ENCODE data around the gene JUNB. TPM values are rescaled to one million over a fixed set of nuclear protein-coding genes. Genes with fewer than 3 reads are reported as not detected.
A peak's percentile ranks its signal among the peaks of the same experiment; 100 is the strongest.

The JUNB gene
- total and polyA plus RNA-seq, 2 of the 13 experiments (the other 11 are each of a cell fraction or from before 2014, with no cell fraction given): 7.7 to 8.2 TPM

- TF ChIP-seq ZNF414 (CRISPR knock-in tag; IDR thresholded peaks at IDR 0.05): 0 out of 2 replicates have a peak, but pooled peaks have one; percentile 44
- TF ChIP-seq PTBP1 (IDR thresholded peaks at IDR 0.05; ENCODE audit: low read depth, low read length, poor library complexity, severe bottlenecking): peak; percentile 59
- 0 out of 2 replicates have a peak, but pooled peaks have one; percentile 45 for TF ChIP-seq GATAD2A (CRISPR knock-in tag; IDR thresholded peaks at IDR 0.05)
- peak; percentile 18 for TF ChIP-seq SKI (IDR thresholded peaks at IDR 0.05; ENCODE audit: partially characterized antibody)
- TF ChIP-seq SMAD1 (CRISPR knock-in tag; IDR thresholded peaks at IDR 0.05; ENCODE audit: borderline replicate concordance, low read depth): no peak
- no peak for TF ChIP-seq SOX13 (IDR thresholded peaks at IDR 0.05)
- TF ChIP-seq SOX13 (CRISPR knock-in tag; conservative IDR thresholded peaks at IDR 0.05 in 1 of 2, IDR thresholded peaks at IDR 0.05 in 1 of 2): peak in 1 of 2 experiments; percentile 14; a peak in 1 of 4 replicates
- TF ChIP-seq CBX1 (IDR thresholded peaks at IDR 0.05; ENCODE audit: low read depth): no peak
- TF ChIP-seq ZFY (CRISPR knock-in tag; IDR thresholded peaks at IDR 0.05): peak; percentile 39; the same call in 1 of the 2 replicates
- TF ChIP-seq ZNF124 (CRISPR knock-in tag; IDR thresholded peaks at IDR 0.05): no peak
- peak; percentile 34; the same call in 1 of the 2 replicates for TF ChIP-seq TFDP1 (CRISPR knock-in tag; IDR thresholded peaks at IDR 0.05; ENCODE audit: borderline replicate concordance)
- no peak for TF ChIP-seq NFIC (IDR thresholded peaks at IDR 0.05; ENCODE audit: low read length)
- no peak for TF ChIP-seq ZBTB8A (CRISPR knock-in tag; IDR thresholded peaks at IDR 0.05; ENCODE audit: borderline replicate concordance, low read depth)
- TF ChIP-seq SALL1 (CRISPR knock-in tag; IDR thresholded peaks at IDR 0.05): peak; percentile 13; the same call in 1 of the 2 replicates
- peak in 1 of 2 experiments; percentile 26; a peak in 1 of 4 replicates for TF ChIP-seq EP300 (IDR thresholded peaks at IDR 0.05; ENCODE audit: low read depth in 2 of 2, low read length in 2 of 2)
- no peak for TF ChIP-seq EP300 (CRISPR knock-in tag; IDR thresholded peaks at IDR 0.05; ENCODE audit: borderline replicate concordance)
- no peak for TF ChIP-seq BCLAF1 (IDR thresholded peaks at IDR 0.05)
- TF ChIP-seq SSRP1 (CRISPR knock-in tag; IDR thresholded peaks at IDR 0.05): no peak
- peak; percentile 48 for TF ChIP-seq PRPF4 (IDR thresholded peaks at IDR 0.05; ENCODE audit: low read depth, low read length, poor library complexity, severe bottlenecking)
- TF ChIP-seq RXRA (CRISPR knock-in tag; IDR thresholded peaks at IDR 0.05): peak; percentile 50; the same call in 1 of the 2 replicates
- peak; percentile 33; the same call in 1 of the 2 replicates for TF ChIP-seq PHF8 (CRISPR knock-in tag; IDR thresholded peaks at IDR 0.05)
- 0 out of 2 replicates have a peak, but pooled peaks have one; percentile 4 for TF ChIP-seq FOXA3 (CRISPR knock-in tag; IDR thresholded peaks at IDR 0.05)
- TF ChIP-seq CTCF (CRISPR knock-in tag; IDR thresholded peaks at IDR 0.05): peak; percentile 41; the same call in 1 of the 2 replicates
- TF ChIP-seq XRCC5 (optimal IDR thresholded peaks at IDR 0.05; ENCODE audit: low read length): peak; percentile 16
- TF ChIP-seq ZNF563 (CRISPR knock-in tag; IDR thresholded peaks at IDR 0.05): no peak
These were observed 2.6 kb upstream of the JUNB start (continued) for GRCh38 chr19:12788682-12789097.

Measured in HepG2 (cell line).